ENCODE results near the gene GIMAP1.
A peak's percentile ranks its signal among the peaks of the same experiment; 100 is the strongest.

The GIMAP1 gene

DNA sequence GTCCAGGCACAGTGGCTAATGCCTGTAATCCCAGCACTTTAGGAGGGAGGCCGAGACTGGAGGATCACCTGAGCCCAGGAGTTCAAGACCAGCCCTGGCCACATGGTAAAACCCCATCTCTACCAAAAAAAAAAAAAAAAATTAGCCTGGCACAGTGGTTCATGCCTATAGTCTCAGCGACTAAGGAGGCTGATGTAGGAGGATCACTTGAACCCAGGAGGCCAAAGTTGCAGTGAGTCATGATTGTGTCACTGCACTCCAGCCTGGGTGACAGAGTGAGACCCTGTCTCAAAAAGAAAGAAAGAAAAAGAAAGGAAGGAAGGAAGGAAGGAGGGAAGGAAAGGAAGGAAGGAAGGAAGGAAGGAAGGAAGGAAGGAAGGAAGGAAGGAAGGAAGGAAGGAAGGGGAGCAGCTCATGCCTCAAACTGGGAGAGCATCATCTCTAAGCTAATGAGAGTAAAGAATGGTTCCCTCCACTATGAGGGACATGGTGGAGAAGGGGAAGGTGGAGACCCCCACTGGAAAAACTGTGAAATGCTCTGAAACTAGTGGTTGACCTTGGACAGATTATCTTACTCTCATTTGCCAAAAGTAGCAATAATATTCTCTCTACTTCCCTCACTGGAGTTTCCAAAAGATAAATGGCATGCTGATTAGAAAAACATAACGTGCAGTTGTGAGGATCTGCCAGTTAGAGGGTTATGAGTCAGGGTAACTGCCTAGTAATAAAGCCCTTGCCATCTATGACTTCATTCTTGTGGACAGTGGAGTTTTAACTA, 37.6 kb downstream of the GIMAP1 start:
- H3K36me3 ChIP-seq, result no peaks in the 10 kb centered on the region
- H3K9me3 ChIP-seq, result no peaks in the 10 kb centered on the region
- TF ChIP-seq, protein P1, sequence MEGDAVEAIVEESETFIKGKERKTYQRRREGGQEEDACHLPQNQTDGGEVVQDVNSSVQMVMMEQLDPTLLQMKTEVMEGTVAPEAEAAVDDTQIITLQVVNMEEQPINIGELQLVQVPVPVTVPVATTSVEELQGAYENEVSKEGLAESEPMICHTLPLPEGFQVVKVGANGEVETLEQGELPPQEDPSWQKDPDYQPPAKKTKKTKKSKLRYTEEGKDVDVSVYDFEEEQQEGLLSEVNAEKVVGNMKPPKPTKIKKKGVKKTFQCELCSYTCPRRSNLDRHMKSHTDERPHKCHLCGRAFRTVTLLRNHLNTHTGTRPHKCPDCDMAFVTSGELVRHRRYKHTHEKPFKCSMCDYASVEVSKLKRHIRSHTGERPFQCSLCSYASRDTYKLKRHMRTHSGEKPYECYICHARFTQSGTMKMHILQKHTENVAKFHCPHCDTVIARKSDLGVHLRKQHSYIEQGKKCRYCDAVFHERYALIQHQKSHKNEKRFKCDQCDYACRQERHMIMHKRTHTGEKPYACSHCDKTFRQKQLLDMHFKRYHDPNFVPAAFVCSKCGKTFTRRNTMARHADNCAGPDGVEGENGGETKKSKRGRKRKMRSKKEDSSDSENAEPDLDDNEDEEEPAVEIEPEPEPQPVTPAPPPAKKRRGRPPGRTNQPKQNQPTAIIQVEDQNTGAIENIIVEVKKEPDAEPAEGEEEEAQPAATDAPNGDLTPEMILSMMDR (IDR thresholded peaks at IDR 0.05), result no peak
- H3K4me3 ChIP-seq, result no peak overlapping the region
- no peak for DNase-seq
- H3K27ac ChIP-seq, result no peak overlapping the region
- H3K27me3 ChIP-seq, result peaks cover 0 to 2% of the 10 kb centered on the region in 2 donors
- intact Hi-C loops (cut with DNase I; ENCODE audit: low total_unique reads), result no loop called here
- H3K4me1 ChIP-seq, result no peaks in the 10 kb centered on the region

DNA sequence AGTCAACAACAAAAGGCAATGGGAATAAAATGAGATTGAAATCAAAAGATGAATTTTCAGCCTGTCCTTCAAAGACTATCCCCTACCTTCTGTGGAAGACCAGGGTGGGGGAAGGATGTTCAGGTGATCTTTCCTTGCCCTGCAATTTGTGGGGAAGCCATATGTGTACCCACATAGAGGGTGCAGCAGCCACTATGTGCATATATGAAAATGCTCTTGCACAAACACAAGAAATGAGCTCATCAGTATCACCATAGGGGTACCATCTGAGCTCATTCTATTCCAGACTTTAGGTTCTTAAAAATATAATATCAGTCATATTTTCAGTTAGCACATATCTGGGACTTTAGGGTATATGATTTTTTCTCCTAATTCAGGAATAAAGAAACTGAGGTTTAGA, 38.5 kb downstream of the GIMAP1 start:
- Histone ChIP-seq H3K4me3 (no peak overlapping the region), H3K27me3 (peaks cover 0 to 2% of the 10 kb centered on the region in 2 donors), H3K36me3 (no peaks in the 10 kb centered on the region), H3K4me1 (no peaks in the 10 kb centered on the region), H3K9me3 (no peaks in the 10 kb centered on the region), H3K27ac (no peak overlapping the region)
- TF ChIP-seq, protein P1 (IDR thresholded peaks at IDR 0.05), result no peak
- intact Hi-C loops (cut with DNase I; ENCODE audit: low total_unique reads), result no loop called here
- DNase-seq, result no peak

DNA sequence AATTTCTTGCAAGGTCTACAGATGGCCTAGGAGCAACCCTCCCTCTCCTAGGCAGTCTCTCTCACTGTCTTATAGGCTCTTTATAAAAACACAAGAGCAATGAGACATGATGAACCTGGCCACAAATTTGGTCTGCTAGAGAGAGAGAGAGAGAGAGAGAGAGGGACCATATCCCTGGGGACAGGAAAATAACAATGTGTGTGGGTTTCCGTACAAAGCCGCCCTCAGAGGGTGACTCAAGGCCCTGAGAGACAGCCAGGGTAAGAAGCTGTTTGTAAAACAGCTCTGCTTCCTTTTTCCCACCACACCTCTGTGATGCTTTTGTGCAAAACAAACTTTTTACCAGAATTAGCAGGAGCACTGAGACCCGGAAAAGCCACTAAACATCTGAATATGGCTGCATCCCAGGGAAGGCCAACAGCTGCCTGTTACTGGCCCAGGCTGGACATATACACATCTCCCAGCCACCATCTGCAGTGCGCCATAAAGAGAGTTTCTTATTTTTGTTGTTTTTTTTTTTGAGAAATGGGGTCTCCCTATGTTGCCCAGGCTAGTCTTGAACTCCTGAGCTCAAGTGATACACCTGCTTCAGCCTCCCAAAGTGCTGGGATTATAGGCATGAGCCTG, 39.2 kb downstream of the GIMAP1 start:
- H3K4me1 ChIP-seq, result no peaks in the 10 kb centered on the region
- TF ChIP-seq, protein P1 (IDR thresholded peaks at IDR 0.05), result no peak
- intact Hi-C loops (cut with DNase I; ENCODE audit: low total_unique reads), result no loop called here
- no peaks in the 10 kb centered on the region for H3K36me3 ChIP-seq
- no peaks in the 10 kb centered on the region for H3K9me3 ChIP-seq
- H3K27ac ChIP-seq, result no peak overlapping the region
- peaks cover 0 to 2% of the 10 kb centered on the region in 2 donors for H3K27me3 ChIP-seq
- no peak overlapping the region for H3K4me3 ChIP-seq
- DNase-seq, result peak in 1 of 2 donors; percentile 39

DNA sequence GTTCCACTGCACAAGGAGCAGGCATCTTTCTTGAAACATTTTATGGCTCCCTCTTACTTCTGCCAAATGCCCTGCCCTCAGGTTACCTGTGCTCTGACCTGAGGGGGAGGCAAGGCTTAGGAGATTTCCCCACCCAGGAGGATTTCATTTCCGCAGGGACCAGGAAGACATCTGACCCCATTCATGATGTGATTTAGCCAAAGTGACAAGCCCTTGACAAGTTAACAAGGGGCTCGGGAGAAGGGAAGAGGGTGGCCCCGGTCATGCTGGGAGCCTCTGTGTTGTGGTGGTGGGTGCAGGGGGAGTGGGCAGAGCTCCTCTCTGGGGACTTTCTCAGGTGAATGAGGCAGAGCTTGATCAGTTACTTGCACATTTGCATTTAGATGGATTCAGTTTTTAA, 39.8 kb downstream of the GIMAP1 start:
- Histone ChIP-seq H3K36me3 (no peaks in the 10 kb centered on the region), H3K9me3 (no peaks in the 10 kb centered on the region), H3K4me1 (no peaks in the 10 kb centered on the region), H3K27ac (no peak overlapping the region), H3K27me3 (peaks cover 0 to 2% of the 10 kb centered on the region in 2 donors), H3K4me3 (no peak overlapping the region)
- intact Hi-C loops (cut with DNase I; ENCODE audit: low total_unique reads), result no loop called here
- TF ChIP-seq, protein P1 (IDR thresholded peaks at IDR 0.05), result no peak
- no peak for DNase-seq

DNA sequence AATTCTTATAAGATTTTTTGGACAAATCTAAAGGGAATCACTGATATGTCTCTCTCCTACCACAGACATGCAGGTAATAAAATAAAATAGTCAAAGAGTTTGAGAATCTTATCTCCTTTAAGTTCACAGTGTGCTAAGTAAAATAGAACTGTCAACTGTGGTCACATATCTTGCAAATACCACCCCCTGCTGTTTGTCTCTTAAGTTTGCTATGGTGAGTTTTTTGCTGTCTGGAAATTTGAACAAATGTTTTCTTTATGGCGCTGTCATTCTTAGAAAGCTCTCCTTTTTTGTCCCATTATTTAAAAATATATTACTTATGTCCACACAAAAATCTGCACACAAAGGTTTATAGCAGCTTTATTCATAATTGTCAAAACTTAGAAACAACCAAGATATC, 40.4 kb downstream of the GIMAP1 start:
- TF ChIP-seq, protein P1 (IDR thresholded peaks at IDR 0.05), result peak in 1 of 2 experiments; percentile 10
- H3K4me3 ChIP-seq, result no peak overlapping the region
- intact Hi-C loops (cut with DNase I; ENCODE audit: low total_unique reads), result no loop called here
- no peaks in the 10 kb centered on the region for H3K9me3 ChIP-seq
- no peaks in the 10 kb centered on the region for H3K4me1 ChIP-seq
- H3K27me3 ChIP-seq, result peaks cover 0 to 2% of the 10 kb centered on the region in 2 donors
- no peak overlapping the region for H3K27ac ChIP-seq
- no peak for DNase-seq
- H3K36me3 ChIP-seq, result no peaks in the 10 kb centered on the region

Measured in tibial artery (tissue), 4 donors.